Measurements from ENCODE around the gene AGAP6.
"Not testable (repeated sequence)": the region's sequence is repeated elsewhere in the genome, so short reads cannot be mapped to it uniquely, and the experiment has no call there.

Gene AGAP6

DNA sequence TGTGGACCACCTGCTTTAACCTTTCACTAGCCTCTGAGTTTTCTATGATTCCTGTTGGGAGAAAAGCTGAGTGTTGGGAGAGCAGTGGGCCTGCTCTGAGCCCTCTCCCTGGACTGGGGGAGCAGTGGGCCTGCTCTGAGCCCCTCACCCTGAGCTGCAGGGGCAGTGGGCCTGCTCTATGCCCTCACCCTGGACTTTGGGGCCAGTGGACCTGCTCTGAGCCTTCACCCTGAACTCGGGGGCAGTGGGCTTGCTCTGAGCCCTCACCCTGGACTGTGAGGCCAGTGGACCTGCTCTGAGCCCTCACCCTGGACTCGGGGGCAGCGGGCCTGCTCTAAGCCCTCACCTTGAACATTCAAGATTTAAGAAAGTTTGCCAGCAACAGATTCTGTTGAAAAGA, 33.4 kb downstream of the AGAP6 start:
- Histone ChIP-seq H3K14ac (ENCODE audit: low read length) (no peak overlapping the region), H3K23ac (ENCODE audit: low read depth, low read length, poor library complexity) (peak overlapping the region; percentile 80), H2BK120ac (ENCODE audit: low read depth, low read length) (no peak overlapping the region), H2AFZ (ENCODE audit: low read length) (peak overlapping the region; percentile 53), H3K9ac (ENCODE audit: low read depth, low read length, poor library complexity) (no peak overlapping the region), H2BK12ac (ENCODE audit: low read length) (no peak overlapping the region), H2AK5ac (ENCODE audit: low read depth, low read length) (no peak overlapping the region), H3K4ac (ENCODE audit: low read length) (no peak overlapping the region), H3K27me3 (ENCODE audit: control insufficient read depth in 3 of 3, insufficient read depth in 3 of 3, low read depth in 1 of 3, low read length in 3 of 3) (no peaks in the 10 kb centered on the region), H3K27ac (replicated peaks; ENCODE audit: low read length) (no peak overlapping the region), H2BK15ac (ENCODE audit: low read length) (no peak overlapping the region), H4K8ac (ENCODE audit: low read depth, low read length) (no peak overlapping the region), H3K9me3 (replicated peaks in 1 of 2; ENCODE audit: control insufficient read depth in 2 of 2, insufficient read depth in 1 of 2, low read depth in 1 of 2, low read length in 2 of 2) (no peaks in the 10 kb centered on the region), H3K18ac (ENCODE audit: low read length) (peak overlapping the region; percentile 28), H2BK5ac (ENCODE audit: low read length) (no peak overlapping the region), H3K4me1 (ENCODE audit: control insufficient read depth in 2 of 2, insufficient read depth in 1 of 2, low read depth in 1 of 2, low read length in 2 of 2) (no peaks in the 10 kb centered on the region), H3K4me2 (ENCODE audit: insufficient read depth, low read length, poor library complexity, severe bottlenecking) (no peak overlapping the region), H3K79me1 (ENCODE audit: low read depth, low read length) (no peaks in the 10 kb centered on the region), H3K4me3 (ENCODE audit: low read length in 2 of 2) (no peak overlapping the region), H3K36me3 (replicated peaks in 1 of 2; ENCODE audit: control insufficient read depth in 2 of 2, insufficient read depth in 2 of 2, low read length in 2 of 2) (no peaks in the 10 kb centered on the region), H4K91ac (ENCODE audit: low read depth, low read length, poor library complexity) (no peak overlapping the region)
- DNase-seq (ENCODE audit: low spot score) = no peak
- no CpG with 5 or more reads among the region's 3 CpGs for WGBS, 2 donors (ENCODE audit: extremely low coverage in 2 of 2, insufficient read length in 2 of 2, insufficient replicate concordance in 1 of 2)

GRCh38 chr10:50024716-50025383, 36.6 kb downstream of the AGAP6 start:
- H2BK15ac ChIP-seq (ENCODE audit: low read length); H3K4ac ChIP-seq (ENCODE audit: low read length); H2BK120ac ChIP-seq (ENCODE audit: low read depth, low read length); H3K4me2 ChIP-seq (ENCODE audit: insufficient read depth, low read length, poor library complexity, severe bottlenecking); H3K18ac ChIP-seq (ENCODE audit: low read length); H3K9ac ChIP-seq (ENCODE audit: low read depth, low read length, poor library complexity); H2AK5ac ChIP-seq (ENCODE audit: low read depth, low read length); H3K79me1 ChIP-seq (ENCODE audit: low read depth, low read length); H4K8ac ChIP-seq (ENCODE audit: low read depth, low read length); H3K4me1 ChIP-seq (ENCODE audit: control insufficient read depth in 2 of 2, insufficient read depth in 1 of 2, low read depth in 1 of 2, low read length in 2 of 2); H2BK12ac ChIP-seq (ENCODE audit: low read length); H2AFZ ChIP-seq (ENCODE audit: low read length); H3K9me3 ChIP-seq (replicated peaks in 1 of 2; ENCODE audit: control insufficient read depth in 2 of 2, insufficient read depth in 1 of 2, low read depth in 1 of 2, low read length in 2 of 2); H3K14ac ChIP-seq (ENCODE audit: low read length); H3K27me3 ChIP-seq (ENCODE audit: control insufficient read depth in 3 of 3, insufficient read depth in 3 of 3, low read depth in 1 of 3, low read length in 3 of 3); H4K91ac ChIP-seq (ENCODE audit: low read depth, low read length, poor library complexity); H3K27ac ChIP-seq (replicated peaks; ENCODE audit: low read length); H2BK5ac ChIP-seq (ENCODE audit: low read length); DNase-seq (ENCODE audit: low spot score); H3K4me3 ChIP-seq (ENCODE audit: low read length in 2 of 2); H3K36me3 ChIP-seq (replicated peaks in 1 of 2; ENCODE audit: control insufficient read depth in 2 of 2, insufficient read depth in 2 of 2, low read length in 2 of 2); H3K23ac ChIP-seq (ENCODE audit: low read depth, low read length, poor library complexity): not testable (repeated sequence)
- no CpG with 5 or more reads among the region's 37 CpGs for WGBS, 2 donors (ENCODE audit: extremely low coverage in 2 of 2, insufficient read length in 2 of 2, insufficient replicate concordance in 1 of 2)

- H3K9me3 ChIP-seq (replicated peaks in 1 of 2; ENCODE audit: control insufficient read depth in 2 of 2, insufficient read depth in 1 of 2, low read depth in 1 of 2, low read length in 2 of 2) = peaks cover 0 to 2% of the 10 kb centered on the region in 2 donors
- H3K14ac ChIP-seq (ENCODE audit: low read length) = peak overlapping the region; percentile 47
- no peak for DNase-seq (ENCODE audit: low spot score)
- no peak overlapping the region for H3K9ac ChIP-seq (ENCODE audit: low read depth, low read length, poor library complexity)
- no peaks in the 10 kb centered on the region for H3K36me3 ChIP-seq (replicated peaks in 1 of 2; ENCODE audit: control insufficient read depth in 2 of 2, insufficient read depth in 2 of 2, low read length in 2 of 2)
- no peak overlapping the region for H2BK12ac ChIP-seq (ENCODE audit: low read length)
- H3K18ac ChIP-seq (ENCODE audit: low read length) = no peak overlapping the region
- H3K4me2 ChIP-seq (ENCODE audit: insufficient read depth, low read length, poor library complexity, severe bottlenecking) = no peak overlapping the region
- H3K79me1 ChIP-seq (ENCODE audit: low read depth, low read length) = no peaks in the 10 kb centered on the region
- no peak overlapping the region for H2AFZ ChIP-seq (ENCODE audit: low read length)
- no peak overlapping the region for H3K23ac ChIP-seq (ENCODE audit: low read depth, low read length, poor library complexity)
- no peak overlapping the region for H2BK120ac ChIP-seq (ENCODE audit: low read depth, low read length)
- peak overlapping the region; percentile 72 for H4K8ac ChIP-seq (ENCODE audit: low read depth, low read length)
- no peak overlapping the region for H3K4ac ChIP-seq (ENCODE audit: low read length)
- no peak overlapping the region for H2BK15ac ChIP-seq (ENCODE audit: low read length)
- H3K4me1 ChIP-seq (ENCODE audit: control insufficient read depth in 2 of 2, insufficient read depth in 1 of 2, low read depth in 1 of 2, low read length in 2 of 2) = no peaks in the 10 kb centered on the region
- WGBS, 2 donors (ENCODE audit: extremely low coverage in 2 of 2, insufficient read length in 2 of 2, insufficient replicate concordance in 1 of 2) = no CpG with 5 or more reads among the region's 14 CpGs
- no peaks in the 10 kb centered on the region for H3K27me3 ChIP-seq (ENCODE audit: control insufficient read depth in 3 of 3, insufficient read depth in 3 of 3, low read depth in 1 of 3, low read length in 3 of 3)
- H3K4me3 ChIP-seq (ENCODE audit: low read length in 2 of 2) = no peak overlapping the region
- H4K91ac ChIP-seq (ENCODE audit: low read depth, low read length, poor library complexity) = no peak overlapping the region
- no peak overlapping the region for H3K27ac ChIP-seq (replicated peaks; ENCODE audit: low read length)
- H2AK5ac ChIP-seq (ENCODE audit: low read depth, low read length) = no peak overlapping the region
- H2BK5ac ChIP-seq (ENCODE audit: low read length) = no peak overlapping the region
These were observed 37.4 kb downstream of the AGAP6 start for GRCh38 chr10:50025627-50026026.

DNA sequence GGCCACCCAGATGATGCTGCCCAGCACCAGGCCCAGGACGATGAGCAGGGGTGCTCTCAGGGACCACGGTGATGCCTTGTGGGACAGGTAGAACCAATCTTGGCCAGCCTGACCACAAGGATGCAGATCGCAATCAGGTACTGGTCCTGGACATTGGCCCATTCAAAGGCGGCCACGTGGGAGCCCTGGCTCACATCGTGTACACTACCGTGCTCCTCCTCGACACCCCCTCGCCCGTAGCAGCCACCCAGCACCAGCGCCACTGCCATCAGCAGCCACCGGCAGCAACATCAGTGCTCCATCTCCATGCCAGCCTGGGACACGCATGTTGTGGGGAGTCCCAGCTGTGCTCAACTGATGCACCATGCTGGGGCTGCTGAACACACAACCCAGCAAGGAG, 39.0 kb downstream of the AGAP6 start:
- H2BK12ac ChIP-seq (ENCODE audit: low read length) = no peak overlapping the region

More for the DNA sequence above, 39.0 kb downstream of the AGAP6 start:
- no peak for DNase-seq (ENCODE audit: low spot score)
- Histone ChIP-seq H3K36me3 (replicated peaks in 1 of 2; ENCODE audit: control insufficient read depth in 2 of 2, insufficient read depth in 2 of 2, low read length in 2 of 2) (no peaks in the 10 kb centered on the region), H3K4me1 (ENCODE audit: control insufficient read depth in 2 of 2, insufficient read depth in 1 of 2, low read depth in 1 of 2, low read length in 2 of 2) (no peaks in the 10 kb centered on the region), H3K4me3 (ENCODE audit: low read length in 2 of 2) (no peak overlapping the region), H2BK15ac (ENCODE audit: low read length) (no peak overlapping the region), H3K23ac (ENCODE audit: low read depth, low read length, poor library complexity) (peak overlapping the region; percentile 85), H2AK5ac (ENCODE audit: low read depth, low read length) (no peak overlapping the region), H2BK5ac (ENCODE audit: low read length) (no peak overlapping the region), H3K14ac (ENCODE audit: low read length) (no peak overlapping the region), H2BK120ac (ENCODE audit: low read depth, low read length) (no peak overlapping the region), H3K27me3 (ENCODE audit: control insufficient read depth in 3 of 3, insufficient read depth in 3 of 3, low read depth in 1 of 3, low read length in 3 of 3) (no peaks in the 10 kb centered on the region), H3K4me2 (ENCODE audit: insufficient read depth, low read length, poor library complexity, severe bottlenecking) (no peak overlapping the region), H3K9me3 (replicated peaks in 1 of 2; ENCODE audit: control insufficient read depth in 2 of 2, insufficient read depth in 1 of 2, low read depth in 1 of 2, low read length in 2 of 2) (peaks cover 0 to 2% of the 10 kb centered on the region in 2 donors), H3K9ac (ENCODE audit: low read depth, low read length, poor library complexity) (peak overlapping the region; percentile 60), H3K79me1 (ENCODE audit: low read depth, low read length) (no peaks in the 10 kb centered on the region), H3K18ac (ENCODE audit: low read length) (no peak overlapping the region), H3K4ac (ENCODE audit: low read length) (no peak overlapping the region), H2AFZ (ENCODE audit: low read length) (no peak overlapping the region), H3K27ac (replicated peaks; ENCODE audit: low read length) (no peak overlapping the region), H4K8ac (ENCODE audit: low read depth, low read length) (peak overlapping the region; percentile 29), H4K91ac (ENCODE audit: low read depth, low read length, poor library complexity) (no peak overlapping the region)
- no CpG with 5 or more reads among the region's 13 CpGs for WGBS, 2 donors (ENCODE audit: extremely low coverage in 2 of 2, insufficient read length in 2 of 2, insufficient replicate concordance in 1 of 2)

Measured in neuronal stem cell (in vitro differentiated cells).